ENCODE data around the gene GNAS.

Gene GNAS

DNA sequence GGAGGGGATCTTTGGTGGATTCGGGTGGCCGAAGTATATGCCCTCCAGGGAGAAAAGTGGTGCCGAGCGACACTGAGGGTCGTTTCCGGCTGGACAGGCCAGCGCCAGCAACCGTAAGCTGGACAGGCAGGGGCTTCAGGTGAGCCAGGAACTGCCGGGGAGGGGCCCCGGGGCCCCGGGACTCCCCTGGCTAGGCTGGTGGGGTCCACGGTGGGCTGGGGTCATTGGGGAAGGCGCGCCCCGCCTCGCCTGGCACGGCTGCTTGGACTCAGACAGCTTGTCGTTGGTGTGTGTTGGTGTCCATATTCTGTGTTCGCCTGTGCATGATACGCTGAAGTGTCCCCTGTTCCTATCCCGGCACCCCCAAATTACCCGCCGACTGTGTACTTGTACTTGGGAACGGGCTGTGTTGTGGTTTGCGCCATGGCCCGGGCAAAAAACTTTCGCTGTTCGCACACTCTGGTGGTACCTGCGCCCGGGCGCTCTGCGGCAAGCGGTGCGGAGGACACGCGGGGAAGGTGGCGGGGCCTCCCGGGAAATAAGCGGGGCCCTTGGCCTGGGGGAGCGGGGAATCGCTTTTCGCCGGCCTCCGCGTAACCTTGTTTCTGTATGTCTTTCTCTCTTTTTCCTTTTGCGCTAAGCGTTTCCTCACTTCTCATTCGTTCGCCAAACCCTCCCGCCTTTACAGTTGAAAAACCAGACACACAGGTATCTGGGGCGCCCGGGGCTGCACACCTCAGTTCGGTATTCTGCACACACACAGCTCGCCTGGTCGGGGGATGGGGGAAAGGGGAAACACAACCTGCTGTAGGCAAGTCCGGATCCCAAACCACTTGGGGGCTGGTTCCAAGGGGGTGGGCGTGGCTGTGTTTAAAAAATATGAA lies 3.2 kb downstream of the GNAS start:
- H3K27ac ChIP-seq: no peak overlapping the region
- no peaks in the 10 kb centered on the region for H3K4me1 ChIP-seq (ENCODE audit: control insufficient read depth in 1 of 2, insufficient read depth in 1 of 2, low read depth in 1 of 2, low read length in 1 of 2)
- no peak for TF ChIP-seq CTCF (IDR thresholded peaks at IDR 0.05)
- H3K27me3 ChIP-seq: peaks cover 100% of the 10 kb centered on the region
- H3K9me3 ChIP-seq: no peaks in the 10 kb centered on the region
- no peak overlapping the region for H3K4me3 ChIP-seq (ENCODE audit: low read depth in 1 of 2, low read length in 1 of 2)
- H3K36me3 ChIP-seq: no peaks in the 10 kb centered on the region

GRCh38 chr20:58863044-58863790 lies 10.7 kb downstream of the GNAS start:
- TF ChIP-seq CTCF (IDR thresholded peaks at IDR 0.05): no peak
- Histone ChIP-seq H3K36me3 (no peaks in the 10 kb centered on the region), H3K4me3 (ENCODE audit: low read depth in 1 of 2, low read length in 1 of 2) (no peak overlapping the region), H3K27me3 (peaks cover 88% of the 10 kb centered on the region), H3K9me3 (no peaks in the 10 kb centered on the region), H3K27ac (no peak overlapping the region), H3K4me1 (ENCODE audit: control insufficient read depth in 1 of 2, insufficient read depth in 1 of 2, low read depth in 1 of 2, low read length in 1 of 2) (no peaks in the 10 kb centered on the region)

DNA sequence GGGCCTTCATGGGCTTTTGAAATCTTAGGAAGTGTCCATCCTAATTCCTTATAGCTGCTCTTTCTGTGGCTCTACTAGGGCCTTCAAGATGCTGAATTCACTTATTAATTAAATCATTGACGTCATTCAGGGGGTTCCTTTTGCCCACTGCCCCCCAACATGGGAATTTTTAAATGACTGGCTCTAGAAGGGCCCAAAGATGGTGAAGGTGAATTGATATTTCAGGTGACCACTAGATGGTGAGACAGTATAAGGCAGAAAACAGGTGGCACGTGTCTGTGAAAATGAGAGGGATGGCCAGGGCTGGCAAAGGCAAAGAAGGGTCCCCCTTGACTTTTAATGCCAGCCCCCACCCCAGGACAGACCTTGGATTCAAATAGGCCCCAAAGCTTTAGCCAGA lies 11.8 kb downstream of the GNAS start:
- no peak for TF ChIP-seq CTCF (IDR thresholded peaks at IDR 0.05)
- Histone ChIP-seq H3K4me1 (ENCODE audit: control insufficient read depth in 1 of 2, insufficient read depth in 1 of 2, low read depth in 1 of 2, low read length in 1 of 2) (no peaks in the 10 kb centered on the region), H3K36me3 (no peaks in the 10 kb centered on the region), H3K9me3 (no peaks in the 10 kb centered on the region), H3K27ac (no peak overlapping the region), H3K4me3 (ENCODE audit: low read depth in 1 of 2, low read length in 1 of 2) (no peak overlapping the region), H3K27me3 (peaks cover 88% of the 10 kb centered on the region)

DNA sequence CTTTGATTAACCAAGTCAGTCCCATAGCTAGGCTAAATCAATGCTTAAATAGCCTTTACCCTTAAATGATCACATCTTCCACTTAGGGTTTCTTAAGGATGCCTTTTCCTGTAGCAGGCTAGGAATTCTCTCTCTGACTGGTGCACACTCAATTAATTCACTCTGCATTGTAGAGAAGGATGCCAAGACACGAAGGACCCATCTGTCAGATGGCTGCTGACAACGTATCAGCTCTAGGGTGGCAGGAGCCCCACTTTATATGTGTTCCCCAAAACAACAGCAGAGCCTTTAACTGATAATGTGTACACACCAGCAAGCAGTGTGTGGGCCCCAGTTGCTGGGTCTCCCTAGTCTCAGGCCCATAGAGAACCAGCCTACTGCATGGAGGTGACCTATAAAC lies 13.3 kb downstream of the GNAS start:
- Histone ChIP-seq H3K4me1 (ENCODE audit: control insufficient read depth in 1 of 2, insufficient read depth in 1 of 2, low read depth in 1 of 2, low read length in 1 of 2) (no peaks in the 10 kb centered on the region), H3K9me3 (no peaks in the 10 kb centered on the region), H3K27me3 (peaks cover 78% of the 10 kb centered on the region), H3K36me3 (no peaks in the 10 kb centered on the region), H3K4me3 (ENCODE audit: low read depth in 1 of 2, low read length in 1 of 2) (no peak overlapping the region), H3K27ac (no peak overlapping the region)
- TF ChIP-seq CTCF (IDR thresholded peaks at IDR 0.05): no peak

DNA sequence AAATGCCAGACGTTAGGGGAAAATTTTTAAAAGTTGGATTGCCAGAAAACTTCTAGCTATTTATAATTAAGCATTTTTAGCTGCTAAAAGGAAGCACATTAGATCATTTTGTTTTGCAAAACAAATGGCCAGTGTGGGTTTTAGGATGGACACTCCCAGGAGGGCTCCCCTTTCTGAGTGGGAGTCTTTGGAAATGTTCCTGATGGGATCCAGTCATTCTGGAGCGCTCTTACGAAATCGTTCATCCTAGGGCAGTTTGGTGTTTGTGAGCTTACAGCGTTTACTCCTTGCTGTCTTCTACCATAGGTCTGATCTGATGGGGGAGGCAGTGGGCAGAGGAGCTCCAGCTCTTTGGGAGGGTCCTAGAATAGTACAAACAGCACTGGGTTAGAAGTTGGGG lies 14.7 kb downstream of the GNAS start:
- no peak overlapping the region for H3K4me3 ChIP-seq (ENCODE audit: low read depth in 1 of 2, low read length in 1 of 2)
- H3K27me3 ChIP-seq: peaks cover 68% of the 10 kb centered on the region
- no peak for TF ChIP-seq CTCF (IDR thresholded peaks at IDR 0.05)
- H3K9me3 ChIP-seq: no peaks in the 10 kb centered on the region
- H3K4me1 ChIP-seq (ENCODE audit: control insufficient read depth in 1 of 2, insufficient read depth in 1 of 2, low read depth in 1 of 2, low read length in 1 of 2): no peaks in the 10 kb centered on the region
- no peak overlapping the region for H3K27ac ChIP-seq
- H3K36me3 ChIP-seq: no peaks in the 10 kb centered on the region
